AML-193 (cell line): ENCODE results near the gene RIBC2.
"Not testable (repeated sequence)": the region's sequence is repeated elsewhere in the genome, so short reads cannot be mapped to it uniquely, and the experiment has no call there.

Experiments used
- DNase-seq, 2 experiments: peaks; one replicate each; lab custom pipeline; 2025; lab: John Stamatoyannopoulos, UW

RIBC2 gene, protein sequence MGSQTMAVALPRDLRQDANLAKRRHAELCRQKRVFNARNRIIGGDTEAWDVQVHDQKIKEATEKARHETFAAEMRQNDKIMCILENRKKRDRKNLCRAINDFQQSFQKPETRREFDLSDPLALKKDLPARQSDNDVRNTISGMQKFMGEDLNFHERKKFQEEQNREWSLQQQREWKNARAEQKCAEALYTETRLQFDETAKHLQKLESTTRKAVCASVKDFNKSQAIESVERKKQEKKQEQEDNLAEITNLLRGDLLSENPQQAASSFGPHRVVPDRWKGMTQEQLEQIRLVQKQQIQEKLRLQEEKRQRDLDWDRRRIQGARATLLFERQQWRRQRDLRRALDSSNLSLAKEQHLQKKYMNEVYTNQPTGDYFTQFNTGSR

DNA sequence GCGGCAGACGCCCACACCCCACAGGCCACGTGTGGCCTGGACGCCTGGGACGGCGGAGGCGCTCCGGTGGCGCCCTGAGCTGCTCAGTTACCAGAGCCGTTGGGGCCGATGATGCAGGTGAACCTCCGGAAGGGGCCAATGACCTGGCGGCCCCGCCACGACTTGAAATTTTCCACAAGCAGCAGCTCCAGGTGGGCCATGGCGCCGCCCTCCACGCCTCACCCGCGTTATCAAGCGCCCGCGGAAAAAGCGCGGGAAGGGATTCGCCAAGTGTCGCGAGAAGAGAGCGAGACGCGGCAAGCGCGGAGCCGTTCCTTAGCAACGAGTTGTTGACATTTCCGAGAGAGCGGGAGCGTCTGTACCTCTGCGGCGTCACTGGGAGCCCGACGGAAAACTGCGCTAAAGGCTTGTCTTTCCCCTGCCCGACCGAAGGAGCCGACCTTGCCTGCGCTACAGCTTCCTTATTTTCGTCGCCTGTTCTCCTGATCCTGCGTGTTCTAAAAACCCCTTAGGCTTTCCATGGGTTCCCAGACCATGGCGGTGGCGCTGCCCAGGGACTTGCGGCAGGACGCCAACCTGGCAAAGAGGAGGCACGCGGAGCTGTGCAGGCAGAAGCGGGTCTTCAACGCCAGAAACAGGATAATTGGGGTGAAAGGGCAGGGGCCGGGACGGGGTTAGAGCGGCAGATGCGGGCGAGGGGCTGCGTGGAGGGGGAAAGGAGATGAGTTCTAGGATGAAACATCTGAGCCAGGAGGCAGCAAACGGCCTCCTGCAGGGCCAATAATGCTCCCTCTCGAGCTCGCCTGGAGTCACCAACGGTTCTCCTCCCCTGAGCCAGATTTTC, at the start of gene RIBC2, which contains the start of gene SMC1B:
Gene RIBC2, plus strand, starts transcription at position 326 of the 844 bp plus-strand sequence. Its CDS starts 194 bp downstream, at position 520.
Gene SMC1B, minus strand, starts transcription at position 232 of the 844 bp plus-strand sequence. Its CDS starts 32 bp downstream, at position 200.
- no peak for DNase-seq

DNA sequence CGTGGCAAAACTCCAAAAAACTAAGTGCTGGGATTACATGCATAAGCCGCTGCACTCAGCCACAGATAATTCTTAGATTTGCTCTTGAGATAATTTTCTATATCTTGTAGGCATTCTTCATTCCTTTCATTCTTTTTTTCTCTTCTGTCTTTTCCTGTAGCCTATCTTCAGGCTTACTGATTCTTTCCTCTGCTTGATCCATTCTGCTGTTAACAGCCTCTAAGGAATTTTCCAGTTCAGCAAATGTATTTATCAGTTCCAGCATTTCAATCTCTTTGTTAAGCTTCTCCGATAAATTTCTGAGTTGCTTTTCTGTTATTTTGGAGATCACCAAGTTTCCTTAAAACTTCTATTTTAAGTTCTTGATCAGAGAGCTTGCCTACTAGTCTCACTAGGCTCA, 46.8 kb upstream of the RIBC2 start:
- DNase-seq, result no peak

DNA sequence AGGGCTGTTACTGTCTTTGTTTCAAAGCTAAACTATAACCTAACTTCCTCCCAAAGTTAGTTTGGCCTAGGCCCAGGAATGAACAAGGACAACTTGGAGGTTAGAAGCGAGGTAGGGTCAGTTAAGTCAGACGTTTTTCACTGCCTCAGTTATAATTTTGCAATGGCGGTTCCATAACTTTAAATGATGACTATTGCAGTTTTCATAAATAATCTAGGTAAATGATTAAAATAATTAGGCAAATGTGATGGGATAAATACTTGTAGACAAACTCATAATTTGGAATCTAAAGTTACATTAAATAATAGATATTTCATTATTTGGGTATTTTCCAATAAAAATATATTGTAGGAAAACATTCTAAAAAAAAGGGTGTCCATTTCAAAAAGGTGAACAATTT, 39.9 kb upstream of the RIBC2 start:
- not testable (repeated sequence) for DNase-seq

DNA sequence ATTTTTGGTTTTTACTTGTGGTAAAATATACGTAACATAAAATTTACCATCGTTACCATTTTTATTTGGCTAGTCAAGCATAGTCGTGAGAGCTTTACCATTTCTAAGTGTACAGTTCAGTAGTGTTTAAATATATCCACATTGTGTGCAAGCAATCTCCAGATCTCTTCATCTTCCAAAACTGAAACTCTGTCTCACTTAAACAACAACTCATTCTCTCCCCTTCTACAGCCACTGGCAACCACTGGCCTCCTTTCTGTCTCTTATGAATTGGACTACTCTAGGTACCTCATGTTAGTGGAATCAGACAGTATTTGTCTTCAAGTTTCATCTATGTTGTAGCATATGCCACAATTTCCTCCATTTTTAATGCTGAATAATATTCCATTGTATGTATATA, 37.5 kb upstream of the RIBC2 start:
- DNase-seq, result no peak

DNA sequence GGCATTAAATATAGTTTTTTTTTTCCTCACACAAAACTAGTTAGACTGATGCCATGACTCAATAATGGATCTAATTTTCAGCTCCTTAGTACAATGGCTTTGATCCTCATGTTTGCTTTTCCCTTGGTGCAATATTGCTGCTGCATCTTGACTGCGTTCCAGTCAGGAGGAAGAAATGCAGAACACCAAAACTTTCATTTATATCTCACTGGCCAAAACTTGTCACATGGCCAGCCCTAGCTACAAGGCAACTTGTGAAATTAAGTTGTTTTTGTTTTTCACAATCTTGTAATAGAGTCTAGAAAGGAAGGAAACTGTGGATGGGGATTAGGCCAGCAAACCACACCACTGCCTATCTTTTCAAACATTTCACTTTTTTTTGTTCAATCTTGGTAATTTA, 36.8 kb upstream of the RIBC2 start:
- DNase-seq, result peak; percentile 78 to 87

DNA sequence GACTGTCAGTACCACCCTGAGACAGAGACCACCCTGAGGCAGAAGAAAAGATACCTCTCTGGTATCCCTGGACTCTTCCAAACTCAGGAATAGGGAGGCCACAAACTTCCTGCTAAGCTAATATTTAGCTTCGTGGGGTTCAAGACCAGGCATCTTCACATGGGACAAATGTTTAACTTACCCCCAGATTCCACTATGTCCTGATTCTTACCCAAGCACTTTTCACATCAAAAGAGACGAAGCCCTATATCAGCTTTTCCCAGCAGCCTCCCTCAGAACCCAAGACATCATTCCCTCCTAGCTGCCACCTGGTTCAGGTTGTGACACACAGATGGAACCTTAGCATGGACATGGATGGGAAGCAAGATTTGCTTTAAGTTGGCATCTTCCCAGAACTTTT, 32.1 kb upstream of the RIBC2 start:
- DNase-seq, result no peak

DNA sequence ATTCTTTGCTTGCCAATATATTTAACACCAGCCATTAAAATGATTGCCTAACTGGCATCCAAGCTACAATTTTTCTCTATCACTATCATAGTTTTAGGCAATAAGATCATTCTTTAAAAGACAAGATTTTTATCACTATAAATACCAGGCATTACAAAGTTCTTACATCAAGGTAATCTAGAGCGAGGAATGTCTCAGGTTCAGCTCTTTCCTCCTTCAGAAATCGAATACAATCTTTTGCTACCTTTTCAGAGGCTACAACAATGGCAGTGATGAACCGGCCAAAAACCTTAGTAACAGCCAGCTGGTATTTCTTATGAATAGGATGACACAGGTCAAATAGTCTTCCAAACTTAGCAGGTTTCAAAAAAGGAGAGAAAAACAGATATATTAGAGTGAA, 23.9 kb upstream of the RIBC2 start:
- DNase-seq, result no peak

DNA sequence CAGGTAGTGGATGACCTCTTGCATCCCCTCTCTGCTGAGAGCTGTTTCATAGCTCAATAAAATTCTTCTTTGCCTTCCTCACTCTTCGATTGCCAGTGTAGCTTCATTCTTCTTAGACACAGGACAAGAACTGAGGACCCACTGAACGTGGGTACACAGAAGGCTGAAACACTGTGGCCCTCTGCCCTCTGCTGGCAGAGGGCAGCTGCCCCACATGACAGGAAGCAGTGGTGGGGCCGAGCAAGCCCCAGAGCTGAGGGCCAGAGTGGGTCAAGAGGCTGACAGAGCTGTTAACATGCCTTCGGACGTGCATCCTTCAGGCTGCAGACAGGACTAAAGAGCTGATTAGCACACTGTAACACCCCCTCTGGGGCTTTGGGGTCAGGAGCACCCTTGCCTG, 15.7 kb upstream of the RIBC2 start:
- no peak for DNase-seq

DNA sequence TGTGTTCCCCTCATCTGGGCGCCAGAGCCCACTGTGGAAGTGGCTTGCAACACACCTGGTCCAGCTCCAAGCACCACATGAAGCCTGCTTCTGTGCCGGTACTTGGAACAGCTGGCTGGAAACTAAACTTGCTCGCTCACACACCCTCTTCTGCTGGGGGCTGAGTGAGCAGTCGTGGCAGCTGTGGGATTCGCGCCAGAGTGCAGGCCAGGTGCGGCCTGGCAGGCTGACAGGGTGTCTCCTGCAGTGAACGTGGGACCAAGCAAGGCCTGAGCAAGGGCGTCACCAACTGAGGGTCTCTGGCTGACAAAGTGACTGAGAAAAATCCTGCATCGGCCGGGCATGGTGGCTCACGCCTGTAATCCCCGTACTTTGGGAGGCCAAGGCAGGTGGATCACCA, 15.3 kb upstream of the RIBC2 start:
- no peak for DNase-seq

DNA sequence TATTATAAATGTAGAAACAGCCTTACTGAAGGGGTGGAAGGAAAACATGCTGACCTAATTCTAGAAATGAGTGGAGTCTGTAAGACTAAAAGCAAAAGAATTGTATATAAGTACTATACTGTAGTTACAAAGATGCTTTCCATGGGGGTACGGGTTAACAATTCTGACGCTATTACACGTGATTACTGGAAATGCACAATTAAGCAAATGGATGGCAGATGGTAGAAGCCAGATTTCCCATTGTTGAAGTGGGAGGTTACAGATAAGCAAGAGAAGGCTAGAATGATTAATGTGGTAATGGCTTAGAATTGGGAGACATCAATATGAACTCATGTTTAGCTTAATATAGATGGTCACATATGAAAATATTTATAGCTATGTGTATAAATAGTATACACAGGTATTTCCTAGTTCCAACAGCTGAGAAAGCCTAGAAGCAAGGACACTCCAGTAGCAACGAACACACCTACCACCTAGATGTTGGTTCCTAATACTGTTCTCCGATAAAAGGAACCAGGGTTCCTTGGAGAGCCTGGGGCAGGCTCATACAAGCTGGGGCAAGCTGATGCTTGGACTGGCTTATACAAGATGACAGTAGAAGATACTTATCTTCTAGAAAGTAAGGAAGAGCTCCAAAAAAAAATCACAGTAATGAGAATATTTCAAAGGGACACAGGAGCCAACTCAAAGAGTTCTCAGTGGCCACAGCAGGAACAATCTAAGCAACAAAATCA, 13.6 kb upstream of the RIBC2 start:
- no peak for DNase-seq

DNA sequence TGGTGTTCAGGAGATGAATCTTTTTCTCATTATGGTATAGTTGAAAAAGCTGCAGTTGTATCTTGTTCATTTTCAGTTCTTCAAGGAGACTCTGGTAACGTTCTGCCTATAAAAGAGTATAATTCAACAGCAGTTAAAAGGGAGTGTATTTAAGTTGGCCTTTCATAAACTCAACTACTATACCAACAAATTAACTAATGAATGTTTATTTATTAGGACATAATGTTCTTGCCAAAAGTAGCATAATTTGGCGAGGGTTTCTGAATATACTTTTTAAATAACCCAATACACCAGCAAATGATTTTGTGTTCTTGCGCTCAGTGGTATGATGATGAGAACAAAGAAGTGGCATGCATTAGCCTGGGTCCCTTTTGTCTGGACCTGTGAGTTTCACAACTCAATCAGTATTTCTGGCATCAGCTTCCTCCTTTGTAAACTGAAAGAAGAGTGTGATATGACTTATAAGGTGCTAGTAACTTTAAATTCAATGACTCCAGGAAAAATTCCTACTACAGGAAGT, 11.0 kb upstream of the RIBC2 start:
- no peak for DNase-seq

DNA sequence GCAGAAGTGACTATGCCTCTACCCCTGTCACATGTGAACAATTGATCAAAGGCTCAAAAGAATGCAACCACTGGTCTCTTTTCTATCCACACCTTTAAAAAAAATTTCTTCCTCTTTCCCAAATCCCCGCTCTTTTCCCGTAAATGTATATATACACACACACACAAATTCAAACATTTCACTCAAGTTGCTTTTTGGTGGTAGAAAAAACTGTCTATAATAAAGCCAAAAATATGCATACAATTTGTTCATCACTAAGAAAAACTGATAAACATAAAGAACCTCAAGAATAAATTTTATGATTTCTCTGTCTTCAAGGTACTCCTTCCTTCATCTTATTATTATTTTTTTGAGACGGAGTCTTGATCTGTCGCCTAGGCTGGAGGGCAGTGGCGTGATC, 5.7 kb upstream of the RIBC2 start:
- no peak for DNase-seq

DNA sequence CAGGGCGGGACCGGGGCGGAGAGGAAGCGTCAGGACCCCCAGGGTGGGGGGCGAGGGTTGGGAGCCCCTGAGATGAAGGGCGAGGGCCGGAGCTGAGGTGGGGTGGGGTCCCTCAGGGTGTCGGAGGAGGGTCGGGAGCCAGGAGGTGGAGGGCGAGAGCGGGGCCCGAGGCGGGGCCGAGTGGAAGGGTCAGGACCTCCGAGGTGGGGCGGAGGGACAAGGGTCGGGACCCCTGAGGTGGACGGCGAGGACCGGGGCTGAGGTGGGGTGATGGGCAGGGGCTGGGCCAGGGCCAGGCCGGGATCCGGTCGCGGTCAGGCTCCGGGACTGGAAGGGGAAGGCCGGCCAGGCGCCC, 503 bp upstream of the RIBC2 start:
- no peak for DNase-seq

DNA sequence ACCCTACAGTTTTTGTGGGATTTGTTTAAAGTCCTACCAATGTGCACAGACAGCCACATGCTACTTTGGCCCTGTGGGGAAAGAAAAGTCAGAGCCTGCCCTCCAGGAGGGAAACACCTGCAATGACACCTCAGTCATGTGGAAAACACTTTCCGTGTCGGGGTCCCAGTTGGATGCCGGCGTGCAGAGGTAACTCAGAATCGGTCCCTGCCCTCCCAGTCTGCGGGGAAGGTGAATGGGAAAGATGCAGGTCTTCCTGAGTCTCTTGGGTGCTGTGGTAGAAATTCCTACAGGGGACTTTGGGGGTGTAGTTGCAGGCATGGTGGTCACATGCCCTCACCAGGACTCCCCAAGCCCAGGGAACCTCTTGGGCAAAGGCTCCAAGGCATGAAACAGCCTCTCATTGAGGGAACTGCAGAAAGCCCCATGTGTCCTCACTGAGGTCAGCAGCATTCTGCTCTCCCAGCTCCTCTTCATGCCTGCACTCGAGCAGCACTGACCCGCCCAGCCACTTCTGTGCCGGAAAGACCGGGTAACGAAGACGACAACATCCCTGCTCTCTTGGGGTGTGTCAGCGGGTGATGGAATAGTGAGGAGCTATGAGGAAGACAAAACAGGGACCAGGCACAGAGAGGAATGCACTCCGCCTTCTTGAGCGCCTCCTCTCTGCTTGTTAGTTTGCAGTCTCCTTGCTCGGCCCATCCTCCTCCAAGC, 4.7 kb downstream of the RIBC2 start:
- no peak for DNase-seq

DNA sequence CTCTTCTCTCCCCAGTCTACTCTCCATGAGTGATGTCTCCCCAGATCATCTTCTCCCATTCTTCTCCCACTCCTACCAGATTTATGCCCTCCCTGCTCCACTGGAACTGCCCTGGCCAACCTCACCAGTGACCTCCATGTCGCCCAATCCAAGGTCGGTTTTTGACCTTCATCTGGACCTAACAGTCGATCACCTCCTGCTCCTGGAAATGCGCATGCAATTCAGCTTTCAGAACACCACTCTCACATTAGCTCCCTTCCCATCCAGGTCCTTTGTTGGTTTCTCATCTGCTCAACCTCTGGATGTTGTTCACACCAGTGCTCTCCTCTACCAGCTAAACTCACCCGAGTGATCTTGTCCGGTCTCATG, 5.3 kb downstream of the RIBC2 start:
- no peak for DNase-seq

DNA sequence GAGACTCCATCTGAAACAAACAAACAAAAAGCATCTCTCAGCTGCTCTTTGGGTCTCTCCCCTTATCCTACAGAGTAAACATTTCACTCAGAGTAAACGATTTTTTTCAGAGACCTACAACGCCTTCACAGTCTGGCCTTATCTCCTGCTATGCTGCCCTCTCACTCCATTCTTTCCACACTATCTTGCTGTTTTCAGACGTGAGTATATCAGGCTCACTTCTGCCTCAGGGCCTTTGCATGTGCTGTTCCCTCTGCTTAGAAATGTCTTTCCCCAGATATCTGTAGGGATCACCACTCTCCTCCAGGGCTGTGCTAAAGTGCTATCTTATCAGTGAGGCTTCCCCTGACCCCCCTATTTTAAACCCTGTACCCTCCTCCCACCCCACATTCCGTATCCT, 6.5 kb downstream of the RIBC2 start:
- no peak for DNase-seq

DNA sequence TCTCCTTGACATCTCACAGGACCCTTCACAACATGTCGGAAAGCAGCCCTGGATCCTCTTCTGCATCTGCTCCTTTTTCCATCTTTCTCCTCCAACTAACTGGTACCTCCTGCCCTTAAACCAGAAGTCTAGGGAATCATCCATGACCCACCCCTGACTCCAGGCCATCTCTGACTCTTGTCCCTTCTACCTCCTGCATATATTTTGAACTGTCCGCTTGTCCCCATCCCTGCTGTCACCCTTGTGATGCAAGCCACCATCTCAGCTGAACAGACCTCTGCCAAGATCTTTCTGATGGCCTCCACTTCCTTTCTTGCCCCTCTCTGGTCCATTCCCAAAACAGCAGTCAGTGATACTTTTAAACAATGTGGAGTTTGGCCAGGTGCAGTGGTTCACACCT, 7.0 kb downstream of the RIBC2 start:
- DNase-seq, result no peak

DNA sequence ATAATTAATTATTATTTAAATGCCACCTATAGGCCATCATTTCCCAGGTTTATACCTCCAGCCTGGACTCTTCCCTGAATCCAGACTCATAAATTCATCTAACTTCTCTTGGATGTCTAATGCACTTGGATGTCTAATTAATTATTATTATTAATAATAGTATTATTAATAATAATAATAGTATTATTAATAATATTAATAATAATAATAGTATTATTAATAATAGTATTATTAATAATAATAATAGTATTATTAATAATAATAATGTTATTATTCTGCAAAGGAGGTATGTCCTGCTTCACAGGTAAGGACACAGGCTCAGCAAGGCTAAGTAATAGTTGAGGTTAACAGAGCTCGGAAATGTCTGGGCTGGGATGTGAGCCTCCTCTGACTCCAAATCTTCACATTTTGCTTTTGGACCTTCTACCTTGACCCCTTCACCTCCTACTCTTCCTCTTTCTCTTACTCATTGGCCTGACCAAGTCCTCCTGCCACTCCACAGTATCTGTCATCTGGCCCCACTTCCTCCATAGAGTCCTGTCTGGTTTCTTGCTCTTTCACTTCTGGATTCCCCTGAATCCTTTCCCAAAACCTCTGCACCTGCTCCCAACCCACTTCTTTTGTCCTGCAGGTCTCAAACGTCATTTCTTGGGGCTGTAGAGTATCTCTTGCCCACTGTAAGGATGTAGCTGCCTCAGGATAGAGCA, 8.0 kb downstream of the RIBC2 start:
- no peak for DNase-seq

DNA sequence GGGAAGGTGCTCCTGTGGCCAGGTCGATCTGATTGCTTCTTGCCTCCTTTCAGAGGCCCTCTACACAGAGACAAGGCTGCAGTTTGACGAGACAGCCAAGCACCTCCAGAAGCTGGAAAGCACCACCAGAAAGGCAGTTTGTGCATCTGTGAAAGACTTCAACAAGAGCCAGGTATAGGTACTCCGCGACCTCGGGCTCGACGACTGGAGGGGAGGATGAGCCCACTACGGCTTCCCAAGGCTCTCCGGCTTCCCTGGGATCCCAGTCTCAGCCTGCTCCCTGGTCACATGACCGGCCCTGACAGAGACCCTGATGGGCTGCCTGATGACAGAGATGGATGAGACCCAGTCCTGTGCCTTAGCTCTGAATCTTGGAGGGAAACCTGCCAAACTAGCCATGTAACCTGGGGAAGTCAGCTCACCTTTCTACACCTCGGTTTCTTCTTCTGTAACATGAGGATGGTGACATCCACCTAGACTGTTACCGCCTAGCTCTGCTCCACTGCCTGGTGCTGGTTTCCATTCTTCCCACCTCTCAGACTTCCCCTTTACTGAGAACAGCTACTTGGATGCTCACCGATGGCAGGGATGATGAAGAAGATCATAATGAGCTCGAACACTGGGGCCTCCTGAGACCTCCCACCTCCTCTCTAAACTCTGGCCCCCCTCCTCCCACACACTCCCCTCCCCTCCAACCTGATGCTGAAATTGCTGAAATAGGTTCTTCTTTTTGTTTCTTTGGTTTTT, 8.9 kb downstream of the RIBC2 start:
- no peak for DNase-seq

DNA sequence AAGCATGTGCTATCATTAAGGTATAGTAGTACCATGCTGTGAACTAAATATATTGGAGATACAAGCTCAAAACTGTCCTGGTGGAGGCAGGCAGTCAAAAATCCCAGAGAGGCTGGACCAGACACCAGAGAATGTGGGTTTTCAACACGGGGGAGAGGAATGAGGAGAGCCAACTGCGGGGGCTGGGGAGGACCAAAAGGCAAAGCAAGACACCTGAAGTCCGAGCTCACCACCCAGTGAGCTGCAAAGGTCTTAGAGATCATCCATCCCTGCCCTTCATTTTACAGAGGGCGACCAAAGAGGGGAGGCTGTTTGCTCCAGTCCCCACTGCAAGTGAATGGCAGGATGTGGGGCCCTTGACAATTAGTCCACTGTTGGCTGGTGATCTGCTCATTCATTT, 10.0 kb downstream of the RIBC2 start:
- no peak for DNase-seq
